GM23338 (cell line): Measurements from ENCODE around the gene IMPA2.

ENCODE experiments used
- CTCF ChIP-seq, 2 experiments: fragments of 200-600 bp in 1 of 2; sonication (generic) in 1 of 2; conservative IDR thresholded peaks; 2 replicates each; pipeline versions ENCODE4 v1.5.1 to v1.6.1; 2016 to 2017; ENCODE audit warnings: antibody characterized with exemption in 2 of 2, low read depth in 2 of 2, mild to moderate bottlenecking in 2 of 2, moderate library complexity in 1 of 2
- POLR2AphosphoS5 ChIP-seq: IDR thresholded peaks from 2 replicates; pipeline ENCODE4 v1.6.1; 2016; ENCODE audit warnings: antibody characterized with exemption, low read depth

- TF ChIP-seq POLR2AphosphoS5 = no peak
- no peak for TF ChIP-seq CTCF (conservative IDR thresholded peaks at IDR 0.05; ENCODE audit: low read depth in 2 of 2)
Observed at GRCh38 chr18:12006488-12006840, 25.2 kb downstream of the IMPA2 start.
